HEK293 (cell line): ENCODE measurements around the gene KCNJ5.

Source experiments
- CTCF ChIA-PET: fragments of 350-600 bp; formaldehyde crosslinking; extraction: SDS; loops from one replicate; lab custom pipeline; 2021; ENCODE audit warnings: antibody characterized with exemption; lab: Yijun Ruan, JAX
- POLR2A ChIA-PET: fragments of 300-600 bp; formaldehyde crosslinking; extraction: SDS; loops from one replicate; lab custom pipeline; 2020; ENCODE audit warnings: antibody characterized with exemption, inconsistent platforms; lab: Yijun Ruan, JAX
- H3K27ac ChIP-seq: fragments of 200-500 bp; sonication (Bioruptor generic); 2 replicates; pipeline ENCODE4 v1.5.1; 2014; ENCODE audit warnings: low read depth, low read length, control low read depth, inconsistent platforms; ENCODE audit errors: extremely low read depth
- H3K36me3 ChIP-seq, 2 experiments: fragments of 200-500 bp in 1 of 2; sonication (Bioruptor generic) in 1 of 2; 1 replicate in 1 of 2; 2 replicates in 1 of 2; pipeline ENCODE4 v1.5.1; 2014 to 2017; ENCODE audit warnings: inconsistent platforms in 2 of 2, low read length in 2 of 2; ENCODE audit not compliant: control insufficient read depth in 2 of 2, insufficient read depth in 1 of 2
- H3K4me1 ChIP-seq: fragments of 200-500 bp; sonication (Bioruptor generic); 2 replicates; pipeline ENCODE4 v1.5.1; 2014; ENCODE audit warnings: mild to moderate bottlenecking, low read length, inconsistent platforms; ENCODE audit not compliant: control insufficient read depth, insufficient read depth
- H3K4me3 ChIP-seq: 2 replicates; pipeline ENCODE4 v1.5.1; 2011; ENCODE audit warnings: low read depth, mild to moderate bottlenecking, control low read depth, low read length, moderate library complexity
- H3K9me3 ChIP-seq: fragments of 200-500 bp; sonication (Bioruptor generic); 2 replicates; pipeline ENCODE4 v1.5.1; 2014; ENCODE audit warnings: low read depth, low read length, inconsistent platforms; ENCODE audit not compliant: control insufficient read depth, insufficient read depth
- BCL11B ChIP-seq: fragments of 450-650 bp; formaldehyde crosslinking; IDR thresholded peaks from 2 replicates; pipeline ENCODE4 v1.5.1; 2016; ENCODE audit warnings: low read depth, missing biosample characterization, missing genetic modification characterization
- CTCF ChIP-seq: fragments of 450-650 bp; formaldehyde crosslinking; IDR thresholded peaks from 2 replicates; pipeline ENCODE4 v1.5.1; 2016; ENCODE audit warnings: missing biosample characterization, missing genetic modification characterization
- IKZF3 ChIP-seq: fragments of 450-650 bp; IDR thresholded peaks from 2 replicates; pipeline ENCODE4 v1.5.0; 2018; ENCODE audit warnings: missing biosample characterization, mild to moderate bottlenecking, missing genetic modification characterization, moderate library complexity
- SALL2 ChIP-seq: fragments of 450-650 bp; formaldehyde crosslinking; IDR thresholded peaks from 2 replicates; pipeline ENCODE4 v1.5.0; 2017; ENCODE audit warnings: missing biosample characterization, mild to moderate bottlenecking, missing genetic modification characterization, borderline replicate concordance
- SCRT1 ChIP-seq: fragments of 450-650 bp; formaldehyde crosslinking; IDR thresholded peaks from 2 replicates; pipeline ENCODE4 v1.5.1; 2016; ENCODE audit warnings: missing biosample characterization, missing genetic modification characterization, borderline replicate concordance
- SCRT2 ChIP-seq: fragments of 450-650 bp; formaldehyde crosslinking; IDR thresholded peaks from 2 replicates; pipeline ENCODE4 v1.5.1; 2016; ENCODE audit warnings: missing biosample characterization, missing genetic modification characterization
- SP3 ChIP-seq: fragments of 450-650 bp; formaldehyde crosslinking; IDR thresholded peaks from 2 replicates; pipeline ENCODE4 v1.5.1; 2016; ENCODE audit warnings: missing biosample characterization, missing genetic modification characterization
- TCF7L2 ChIP-seq: IDR thresholded peaks from 2 replicates; pipeline ENCODE4 v1.6.1; 2011; ENCODE audit warnings: low read depth, mild to moderate bottlenecking, inconsistent platforms, low read length, moderate library complexity, borderline replicate concordance
- WT1 ChIP-seq: fragments of 450-650 bp; formaldehyde crosslinking; IDR thresholded peaks from 2 replicates; pipeline ENCODE4 v1.5.1; 2016; ENCODE audit warnings: missing biosample characterization, missing genetic modification characterization
- YY1 ChIP-seq: fragments of 450-650 bp; formaldehyde crosslinking; IDR thresholded peaks from 2 replicates; pipeline ENCODE4 v1.5.1; 2018; ENCODE audit warnings: missing biosample characterization, missing genetic modification characterization
- ZNF292 ChIP-seq: fragments of 450-650 bp; formaldehyde crosslinking; IDR thresholded peaks from 2 replicates; pipeline ENCODE4 v1.5.1; 2016; ENCODE audit warnings: low read depth, missing biosample characterization, missing genetic modification characterization, borderline replicate concordance
- ZNF354C ChIP-seq: fragments of 450-650 bp; formaldehyde crosslinking; IDR thresholded peaks from 2 replicates; pipeline ENCODE4 v1.5.1; 2016; ENCODE audit warnings: missing biosample characterization, missing genetic modification characterization, low read depth, borderline replicate concordance
- ZNF362 ChIP-seq: fragments of 450-650 bp; formaldehyde crosslinking; IDR thresholded peaks from 2 replicates; pipeline ENCODE4 v1.5.1; 2016; ENCODE audit warnings: missing biosample characterization, missing genetic modification characterization
- ZNF394 ChIP-seq: fragments of 450-650 bp; formaldehyde crosslinking; IDR thresholded peaks from 2 replicates; pipeline ENCODE4 v1.5.1; 2016; ENCODE audit warnings: missing biosample characterization, missing genetic modification characterization, mild to moderate bottlenecking, moderate library complexity, borderline replicate concordance
- ZNF473 ChIP-seq: fragments of 450-650 bp; formaldehyde crosslinking; IDR thresholded peaks from 2 replicates; pipeline ENCODE4 v1.5.1; 2017; ENCODE audit warnings: missing biosample characterization, missing genetic modification characterization
- ZNF48 ChIP-seq: fragments of 450-650 bp; formaldehyde crosslinking; IDR thresholded peaks from 2 replicates; pipeline ENCODE4 v1.5.1; 2016; ENCODE audit warnings: missing biosample characterization, missing genetic modification characterization
- ZNF514 ChIP-seq: fragments of 450-650 bp; formaldehyde crosslinking; IDR thresholded peaks from 2 replicates; pipeline ENCODE4 v1.5.1; 2016; ENCODE audit warnings: missing biosample characterization, missing genetic modification characterization
- ZNF600 ChIP-seq: fragments of 450-650 bp; formaldehyde crosslinking; IDR thresholded peaks from 2 replicates; pipeline ENCODE4 v1.5.1; 2016; ENCODE audit warnings: missing biosample characterization, missing genetic modification characterization
- ZNF654 ChIP-seq: fragments of 450-650 bp; formaldehyde crosslinking; IDR thresholded peaks from 2 replicates; pipeline ENCODE4 v1.5.1; 2016; ENCODE audit warnings: low read depth, missing biosample characterization, missing genetic modification characterization
- ZNF747 ChIP-seq: fragments of 450-650 bp; formaldehyde crosslinking; IDR thresholded peaks from 2 replicates; pipeline ENCODE4 v1.5.1; 2016; ENCODE audit warnings: missing biosample characterization, missing genetic modification characterization
- ZNF776 ChIP-seq: fragments of 450-650 bp; formaldehyde crosslinking; IDR thresholded peaks from 2 replicates; pipeline ENCODE4 v1.5.0; 2017; ENCODE audit warnings: missing biosample characterization, missing genetic modification characterization, borderline replicate concordance
- ZNF830 ChIP-seq: fragments of 450-650 bp; IDR thresholded peaks from 2 replicates; pipeline ENCODE4 v1.5.0; 2018; ENCODE audit warnings: missing biosample characterization, missing genetic modification characterization, low read depth, mild to moderate bottlenecking, moderate library complexity
- ZNF837 ChIP-seq: fragments of 450-650 bp; formaldehyde crosslinking; IDR thresholded peaks from 2 replicates; pipeline ENCODE4 v1.5.1; 2016; ENCODE audit warnings: missing biosample characterization, missing genetic modification characterization
- ZSCAN30 ChIP-seq: fragments of 450-650 bp; IDR thresholded peaks from 2 replicates; pipeline ENCODE4 v1.5.1; 2018; ENCODE audit warnings: missing biosample characterization, mild to moderate bottlenecking, missing genetic modification characterization, moderate library complexity
- TF ChIP-seq, protein P1 (sequence below): fragments of 450-650 bp; IDR thresholded peaks from 2 replicates; pipeline ENCODE4 v1.5.1; 2018; ENCODE audit warnings: missing biosample characterization, missing genetic modification characterization

KCNJ5 gene

GRCh38 chr11:128955636-128956035 lies 64.5 kb downstream of the KCNJ5 start:
- CTCF ChIA-PET, result interaction anchor here (0.5 to 18.1 kb wide), 12 partner anchors 8 to 783 kb away, joined by 3 to 556 read pairs (median 4); partner anchors contain the start of gene KCNJ5

GRCh38 chr11:128956401-128957201 lies 65.4 kb downstream of the KCNJ5 start:
- CTCF ChIA-PET, result interaction anchor here (0.5 to 18.1 kb wide), 37 partner anchors 9 to 836 kb away, joined by 3 to 556 read pairs (median 4); partner anchors contain the start of gene KCNJ5
- POLR2A ChIA-PET, result interaction anchor here (1.9 kb wide), 1 partner anchor 71 kb away, joined by 14 read pairs; no protein-coding TSS in a partner anchor
- H3K4me1 ChIP-seq, result no peaks in the 10 kb centered on the region
- H3K27ac ChIP-seq, result no peak overlapping the region
- no peaks in the 10 kb centered on the region for H3K9me3 ChIP-seq
- no peak overlapping the region for H3K4me3 ChIP-seq
- TF ChIP-seq CTCF (tag by site-specific recombination) (peak; percentile 52; the same call in 1 of the 2 replicates), YY1 (no peak), SCRT1 (tag by site-specific recombination) (peak; percentile 76; the same call in 1 of the 2 replicates), SP3 (tag by site-specific recombination) (no peak), ZNF362 (tag by site-specific recombination) (peak; percentile 97), TCF7L2 (no peak), IKZF3 (tag by site-specific recombination) (0 out of 2 replicates have a peak, but pooled peaks have one; percentile 15), ZSCAN30 (tag by site-specific recombination) (no peak), WT1 (no peak), ZNF654 (tag by site-specific recombination) (peak; percentile 79), SCRT2 (tag by site-specific recombination) (peak; percentile 91), ZNF514 (tag by site-specific recombination) (no peak), ZNF394 (tag by site-specific recombination) (no peak), ZNF600 (tag by site-specific recombination) (peak; percentile 56; the same call in 1 of the 2 replicates)
- H3K36me3 ChIP-seq, result no peaks in the 10 kb centered on the region

More at GRCh38 chr11:128955636-128956035, 64.5 kb downstream of the KCNJ5 start:
- POLR2A ChIA-PET, result no interaction called here
- no peaks in the 10 kb centered on the region for H3K4me1 ChIP-seq
- TF ChIP-seq ZNF292 (tag by site-specific recombination) (no peak), ZNF473 (tag by site-specific recombination) (no peak), BCL11B (tag by site-specific recombination) (no peak), ZNF747 (tag by site-specific recombination) (no peak), ZNF354C (tag by site-specific recombination) (no peak), ZNF48 (tag by site-specific recombination) (no peak), ZNF830 (tag by site-specific recombination) (no peak), SALL2 (no peak), ZNF514 (tag by site-specific recombination) (no peak), ZNF837 (tag by site-specific recombination) (no peak), ZNF776 (no peak)
- TF ChIP-seq, protein P1, sequence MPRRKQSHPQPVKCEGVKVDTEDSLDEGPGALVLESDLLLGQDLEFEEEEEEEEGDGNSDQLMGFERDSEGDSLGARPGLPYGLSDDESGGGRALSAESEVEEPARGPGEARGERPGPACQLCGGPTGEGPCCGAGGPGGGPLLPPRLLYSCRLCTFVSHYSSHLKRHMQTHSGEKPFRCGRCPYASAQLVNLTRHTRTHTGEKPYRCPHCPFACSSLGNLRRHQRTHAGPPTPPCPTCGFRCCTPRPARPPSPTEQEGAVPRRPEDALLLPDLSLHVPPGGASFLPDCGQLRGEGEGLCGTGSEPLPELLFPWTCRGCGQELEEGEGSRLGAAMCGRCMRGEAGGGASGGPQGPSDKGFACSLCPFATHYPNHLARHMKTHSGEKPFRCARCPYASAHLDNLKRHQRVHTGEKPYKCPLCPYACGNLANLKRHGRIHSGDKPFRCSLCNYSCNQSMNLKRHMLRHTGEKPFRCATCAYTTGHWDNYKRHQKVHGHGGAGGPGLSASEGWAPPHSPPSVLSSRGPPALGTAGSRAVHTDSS (tag by site-specific recombination), result no peak
- TF ChIP-seq, all 188 proteins: peak for 0
- Histone ChIP-seq H3K4me3 (no peak overlapping the region), H3K27ac (no peak overlapping the region), H3K9me3 (no peaks in the 10 kb centered on the region), H3K36me3 (no peaks in the 10 kb centered on the region)
